Measurements from ENCODE around the gene DDX42. TPM values are rescaled to one million over a fixed set of nuclear protein-coding genes. Genes with fewer than 3 reads are reported as not detected.

DDX42 gene
- total RNA-seq, 1 experiment from 2014 or later, result 128 TPM

DNA sequence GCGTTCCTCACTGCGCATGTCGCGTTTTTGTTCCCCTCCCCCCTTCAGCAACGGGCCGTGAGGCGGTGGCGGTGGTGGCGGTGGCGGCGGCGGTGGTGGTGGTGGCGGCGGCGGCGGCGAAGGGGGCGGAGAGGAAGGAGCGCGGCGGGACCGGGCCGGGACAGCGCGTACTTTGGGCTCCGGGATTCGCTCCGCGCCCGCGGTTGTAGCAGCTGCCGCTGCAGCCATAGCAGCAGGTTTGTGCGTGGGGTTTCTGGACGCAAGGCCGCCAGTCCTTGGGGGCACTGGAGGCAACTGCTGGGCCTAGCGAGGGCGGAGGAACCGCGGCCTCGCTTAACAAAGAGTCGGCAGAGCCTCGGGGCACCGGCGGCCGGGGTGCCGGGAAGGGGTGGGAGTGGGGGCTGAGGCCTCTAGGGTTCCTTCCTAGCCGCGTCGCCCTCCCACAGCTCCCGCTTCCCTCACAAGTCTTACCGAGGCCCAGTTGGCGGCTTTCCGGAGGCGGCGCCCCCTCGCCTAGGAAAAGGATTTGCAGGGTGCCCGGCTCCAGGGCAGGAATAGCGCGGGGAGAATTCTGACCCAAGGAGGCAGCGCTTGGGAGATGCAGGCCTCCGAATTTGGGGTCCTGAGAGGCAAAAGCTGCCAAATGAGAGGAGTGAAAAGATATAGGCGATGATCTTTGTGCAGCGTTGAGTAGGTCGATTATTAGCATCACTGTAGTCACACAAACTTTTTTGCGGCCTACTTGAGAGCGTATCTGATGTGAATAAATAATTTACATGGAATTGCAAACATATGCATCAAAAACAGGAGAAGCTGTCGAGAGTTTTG, at the start of gene DDX42 (continued):
- TF ChIP-seq ESRRA (CRISPR knock-in tag; IDR thresholded peaks at IDR 0.05; ENCODE audit: borderline replicate concordance), result no peak
- no peak; the same call in 1 of the 2 replicates for TF ChIP-seq TCF7 (CRISPR knock-in tag; IDR thresholded peaks at IDR 0.05; ENCODE audit: low read depth)

DNA sequence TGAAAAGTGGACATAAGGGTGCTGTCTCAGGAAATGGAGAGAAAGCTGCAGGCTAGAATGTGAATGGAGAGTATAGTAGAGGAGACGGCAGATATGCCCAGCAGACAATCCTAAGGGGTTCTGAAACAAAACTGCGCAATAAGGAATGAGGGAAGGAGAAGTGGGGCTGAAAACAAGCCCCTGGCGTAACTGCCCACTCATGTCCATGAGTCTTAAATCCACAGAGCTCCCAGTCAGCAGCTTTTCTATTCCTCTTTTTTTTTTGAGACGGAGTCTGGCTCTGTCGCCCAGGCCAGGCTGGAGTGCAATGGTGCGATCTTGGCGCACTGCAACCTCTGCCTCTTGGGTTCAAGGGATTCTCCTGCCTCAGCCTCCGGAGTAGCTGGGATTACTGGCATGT, 38.3 kb upstream of the DDX42 start:
- no peak overlapping the region for H3K4me3 Mint-ChIP-seq
- peak overlapping the region; percentile 5; the same call in 1 of the 2 replicates for H3K27ac Mint-ChIP-seq

More for the DNA sequence above, 38.3 kb upstream of the DDX42 start:
- ChIA-PET CTCF (no interaction called here), POLR2A (no interaction called here)
- H3K27me3 Mint-ChIP-seq (ENCODE audit: low read depth), result no peaks in the 10 kb centered on the region
- H3K36me3 Mint-ChIP-seq, result no peaks in the 10 kb centered on the region
- no peaks in the 10 kb centered on the region for H3K9me3 Mint-ChIP-seq
- H3K4me1 Mint-ChIP-seq, result peaks cover 7% of the 10 kb centered on the region
- ATAC-seq, result no peak
- TF ChIP-seq ZNF121 (CRISPR knock-in tag; IDR thresholded peaks at IDR 0.05) (no peak), ELF4 (CRISPR knock-in tag; IDR thresholded peaks at IDR 0.05; ENCODE audit: low read depth) (no peak), OVOL2 (CRISPR knock-in tag; IDR thresholded peaks at IDR 0.05; ENCODE audit: borderline replicate concordance) (no peak), ZNF138 (CRISPR knock-in tag; conservative IDR thresholded peaks at IDR 0.05) (no peak), ZNF317 (CRISPR knock-in tag; IDR thresholded peaks at IDR 0.05; ENCODE audit: borderline replicate concordance, low read depth) (no peak)
- TF ChIP-seq, protein P1, sequence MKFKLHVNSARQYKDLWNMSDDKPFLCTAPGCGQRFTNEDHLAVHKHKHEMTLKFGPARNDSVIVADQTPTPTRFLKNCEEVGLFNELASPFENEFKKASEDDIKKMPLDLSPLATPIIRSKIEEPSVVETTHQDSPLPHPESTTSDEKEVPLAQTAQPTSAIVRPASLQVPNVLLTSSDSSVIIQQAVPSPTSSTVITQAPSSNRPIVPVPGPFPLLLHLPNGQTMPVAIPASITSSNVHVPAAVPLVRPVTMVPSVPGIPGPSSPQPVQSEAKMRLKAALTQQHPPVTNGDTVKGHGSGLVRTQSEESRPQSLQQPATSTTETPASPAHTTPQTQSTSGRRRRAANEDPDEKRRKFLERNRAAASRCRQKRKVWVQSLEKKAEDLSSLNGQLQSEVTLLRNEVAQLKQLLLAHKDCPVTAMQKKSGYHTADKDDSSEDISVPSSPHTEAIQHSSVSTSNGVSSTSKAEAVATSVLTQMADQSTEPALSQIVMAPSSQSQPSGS (CRISPR knock-in tag; IDR thresholded peaks at IDR 0.05; ENCODE audit: borderline replicate concordance, low read depth), result no peak
- TF ChIP-seq, protein P2, sequence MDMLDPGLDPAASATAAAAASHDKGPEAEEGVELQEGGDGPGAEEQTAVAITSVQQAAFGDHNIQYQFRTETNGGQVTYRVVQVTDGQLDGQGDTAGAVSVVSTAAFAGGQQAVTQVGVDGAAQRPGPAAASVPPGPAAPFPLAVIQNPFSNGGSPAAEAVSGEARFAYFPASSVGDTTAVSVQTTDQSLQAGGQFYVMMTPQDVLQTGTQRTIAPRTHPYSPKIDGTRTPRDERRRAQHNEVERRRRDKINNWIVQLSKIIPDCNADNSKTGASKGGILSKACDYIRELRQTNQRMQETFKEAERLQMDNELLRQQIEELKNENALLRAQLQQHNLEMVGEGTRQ (CRISPR knock-in tag; IDR thresholded peaks at IDR 0.05), result no peak
- TF ChIP-seq, protein P3, sequence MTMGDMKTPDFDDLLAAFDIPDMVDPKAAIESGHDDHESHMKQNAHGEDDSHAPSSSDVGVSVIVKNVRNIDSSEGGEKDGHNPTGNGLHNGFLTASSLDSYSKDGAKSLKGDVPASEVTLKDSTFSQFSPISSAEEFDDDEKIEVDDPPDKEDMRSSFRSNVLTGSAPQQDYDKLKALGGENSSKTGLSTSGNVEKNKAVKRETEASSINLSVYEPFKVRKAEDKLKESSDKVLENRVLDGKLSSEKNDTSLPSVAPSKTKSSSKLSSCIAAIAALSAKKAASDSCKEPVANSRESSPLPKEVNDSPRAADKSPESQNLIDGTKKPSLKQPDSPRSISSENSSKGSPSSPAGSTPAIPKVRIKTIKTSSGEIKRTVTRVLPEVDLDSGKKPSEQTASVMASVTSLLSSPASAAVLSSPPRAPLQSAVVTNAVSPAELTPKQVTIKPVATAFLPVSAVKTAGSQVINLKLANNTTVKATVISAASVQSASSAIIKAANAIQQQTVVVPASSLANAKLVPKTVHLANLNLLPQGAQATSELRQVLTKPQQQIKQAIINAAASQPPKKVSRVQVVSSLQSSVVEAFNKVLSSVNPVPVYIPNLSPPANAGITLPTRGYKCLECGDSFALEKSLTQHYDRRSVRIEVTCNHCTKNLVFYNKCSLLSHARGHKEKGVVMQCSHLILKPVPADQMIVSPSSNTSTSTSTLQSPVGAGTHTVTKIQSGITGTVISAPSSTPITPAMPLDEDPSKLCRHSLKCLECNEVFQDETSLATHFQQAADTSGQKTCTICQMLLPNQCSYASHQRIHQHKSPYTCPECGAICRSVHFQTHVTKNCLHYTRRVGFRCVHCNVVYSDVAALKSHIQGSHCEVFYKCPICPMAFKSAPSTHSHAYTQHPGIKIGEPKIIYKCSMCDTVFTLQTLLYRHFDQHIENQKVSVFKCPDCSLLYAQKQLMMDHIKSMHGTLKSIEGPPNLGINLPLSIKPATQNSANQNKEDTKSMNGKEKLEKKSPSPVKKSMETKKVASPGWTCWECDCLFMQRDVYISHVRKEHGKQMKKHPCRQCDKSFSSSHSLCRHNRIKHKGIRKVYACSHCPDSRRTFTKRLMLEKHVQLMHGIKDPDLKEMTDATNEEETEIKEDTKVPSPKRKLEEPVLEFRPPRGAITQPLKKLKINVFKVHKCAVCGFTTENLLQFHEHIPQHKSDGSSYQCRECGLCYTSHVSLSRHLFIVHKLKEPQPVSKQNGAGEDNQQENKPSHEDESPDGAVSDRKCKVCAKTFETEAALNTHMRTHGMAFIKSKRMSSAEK (CRISPR knock-in tag; IDR thresholded peaks at IDR 0.05; ENCODE audit: borderline replicate concordance), result no peak
- TF ChIP-seq, protein P4, sequence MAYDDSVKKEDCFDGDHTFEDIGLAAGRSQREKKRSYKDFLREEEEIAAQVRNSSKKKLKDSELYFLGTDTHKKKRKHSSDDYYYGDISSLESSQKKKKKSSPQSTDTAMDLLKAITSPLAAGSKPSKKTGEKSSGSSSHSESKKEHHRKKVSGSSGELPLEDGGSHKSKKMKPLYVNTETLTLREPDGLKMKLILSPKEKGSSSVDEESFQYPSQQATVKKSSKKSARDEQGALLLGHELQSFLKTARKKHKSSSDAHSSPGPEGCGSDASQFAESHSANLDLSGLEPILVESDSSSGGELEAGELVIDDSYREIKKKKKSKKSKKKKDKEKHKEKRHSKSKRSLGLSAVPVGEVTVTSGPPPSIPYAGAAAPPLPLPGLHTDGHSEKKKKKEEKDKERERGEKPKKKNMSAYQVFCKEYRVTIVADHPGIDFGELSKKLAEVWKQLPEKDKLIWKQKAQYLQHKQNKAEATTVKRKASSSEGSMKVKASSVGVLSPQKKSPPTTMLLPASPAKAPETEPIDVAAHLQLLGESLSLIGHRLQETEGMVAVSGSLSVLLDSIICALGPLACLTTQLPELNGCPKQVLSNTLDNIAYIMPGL (CRISPR knock-in tag; IDR thresholded peaks at IDR 0.05), result no peak
- TF ChIP-seq, protein P5, sequence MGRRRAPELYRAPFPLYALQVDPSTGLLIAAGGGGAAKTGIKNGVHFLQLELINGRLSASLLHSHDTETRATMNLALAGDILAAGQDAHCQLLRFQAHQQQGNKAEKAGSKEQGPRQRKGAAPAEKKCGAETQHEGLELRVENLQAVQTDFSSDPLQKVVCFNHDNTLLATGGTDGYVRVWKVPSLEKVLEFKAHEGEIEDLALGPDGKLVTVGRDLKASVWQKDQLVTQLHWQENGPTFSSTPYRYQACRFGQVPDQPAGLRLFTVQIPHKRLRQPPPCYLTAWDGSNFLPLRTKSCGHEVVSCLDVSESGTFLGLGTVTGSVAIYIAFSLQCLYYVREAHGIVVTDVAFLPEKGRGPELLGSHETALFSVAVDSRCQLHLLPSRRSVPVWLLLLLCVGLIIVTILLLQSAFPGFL (CRISPR knock-in tag; IDR thresholded peaks at IDR 0.05; ENCODE audit: borderline replicate concordance), result no peak
- TF ChIP-seq, protein P6, sequence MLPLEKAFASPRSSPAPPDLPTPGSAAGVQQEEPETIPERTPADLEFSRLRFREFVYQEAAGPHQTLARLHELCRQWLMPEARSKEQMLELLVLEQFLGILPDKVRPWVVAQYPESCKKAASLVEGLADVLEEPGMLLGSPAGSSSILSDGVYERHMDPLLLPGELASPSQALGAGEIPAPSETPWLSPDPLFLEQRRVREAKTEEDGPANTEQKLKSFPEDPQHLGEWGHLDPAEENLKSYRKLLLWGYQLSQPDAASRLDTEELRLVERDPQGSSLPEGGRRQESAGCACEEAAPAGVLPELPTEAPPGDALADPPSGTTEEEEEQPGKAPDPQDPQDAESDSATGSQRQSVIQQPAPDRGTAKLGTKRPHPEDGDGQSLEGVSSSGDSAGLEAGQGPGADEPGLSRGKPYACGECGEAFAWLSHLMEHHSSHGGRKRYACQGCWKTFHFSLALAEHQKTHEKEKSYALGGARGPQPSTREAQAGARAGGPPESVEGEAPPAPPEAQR (CRISPR knock-in tag; IDR thresholded peaks at IDR 0.05), result no peak
- TF ChIP-seq, protein P7, sequence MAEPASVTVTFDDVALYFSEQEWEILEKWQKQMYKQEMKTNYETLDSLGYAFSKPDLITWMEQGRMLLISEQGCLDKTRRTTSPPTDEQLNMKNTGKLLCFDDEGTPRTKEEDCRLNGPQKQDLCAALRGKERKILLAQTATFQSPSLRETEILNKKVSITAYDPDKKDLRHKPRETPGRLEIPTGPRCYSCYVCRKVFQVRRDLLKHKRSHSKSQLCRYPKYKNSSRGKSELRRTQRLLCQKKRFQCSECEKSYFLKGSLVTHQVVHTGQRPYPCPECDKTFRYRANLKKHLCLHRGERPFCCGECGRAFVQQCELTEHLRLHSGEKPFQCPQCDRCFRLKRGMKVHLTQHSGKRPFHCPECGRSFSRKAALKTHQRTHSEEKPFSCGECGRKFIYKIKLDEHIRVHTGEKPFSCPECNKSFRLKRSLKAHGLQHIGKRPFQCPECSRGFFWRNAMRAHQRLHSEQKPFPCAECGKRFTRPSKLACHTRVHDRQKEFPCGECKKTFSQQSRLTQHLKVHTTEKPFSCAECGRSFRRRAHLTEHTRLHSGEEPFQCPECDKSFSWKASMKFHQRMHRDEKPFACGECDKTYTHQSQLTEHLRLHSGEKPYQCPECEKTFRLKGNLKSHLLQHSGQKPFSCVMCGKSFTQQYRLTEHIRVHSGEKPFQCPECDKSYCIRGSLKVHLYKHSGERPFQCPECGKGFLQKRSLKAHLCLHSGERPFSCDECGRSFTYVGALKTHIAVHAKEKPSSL (CRISPR knock-in tag; conservative IDR thresholded peaks at IDR 0.05), result no peak
- no peak for DNase-seq (ENCODE audit: low spot score)

Data from WTC11 (cell line).